ENCODE data around the gene ARID1B. TPM values are rescaled to one million over a fixed set of nuclear protein-coding genes. Genes with fewer than 3 reads are reported as not detected.

ARID1B gene
- total and polyA plus RNA-seq, 9 of the 15 experiments (the other 6 are each of a cell fraction or from before 2014, with no cell fraction given), result 12.5 to 50.5 (median 25.8) TPM

DNA sequence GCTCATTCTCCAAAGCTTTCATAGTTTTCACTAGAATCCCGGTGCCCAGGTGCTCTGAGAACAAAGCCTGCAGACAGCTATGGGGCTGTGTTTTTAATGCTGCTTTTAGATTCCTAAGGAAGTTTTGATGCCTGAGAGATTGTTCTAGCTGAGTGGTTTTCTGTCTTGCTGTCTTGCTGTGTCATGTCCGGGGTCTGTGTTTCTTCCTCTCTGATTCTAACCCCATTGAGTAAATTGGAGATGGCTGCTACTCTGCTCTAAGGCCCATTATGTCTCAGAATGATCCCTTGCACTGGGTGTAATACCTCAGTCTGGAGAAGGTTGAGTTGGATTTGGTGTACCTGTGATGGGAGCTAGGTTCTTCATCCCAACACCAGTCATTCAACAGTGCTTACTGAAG lies 63.4 kb downstream of the ARID1B start:
- Histone ChIP-seq H3K4me2 (ENCODE audit: insufficient read depth, low read length) (peak overlapping the region; percentile 53), H3K9me3 (replicated peaks; ENCODE audit: control insufficient read depth, insufficient read depth, low read depth, low read length) (no peaks in the 10 kb centered on the region), H3K36me3 (ENCODE audit: control insufficient read depth, insufficient read depth, low read length) (peaks cover 4% of the 10 kb centered on the region; the same call in 1 of the 3 replicates), H4K20me1 (replicated peaks; ENCODE audit: control insufficient read depth, insufficient read depth, low read length) (peaks cover 18% of the 10 kb centered on the region), H3K9ac (ENCODE audit: insufficient read depth in 1 of 2, low read depth in 2 of 2, low read length in 2 of 2) (peak overlapping the region in 1 of 2 experiments; percentile 49; a peak in 1 of 4 replicates), H3K79me2 (ENCODE audit: control insufficient read depth, insufficient read depth, low read length) (peaks cover 73% of the 10 kb centered on the region), H3K27ac (ENCODE audit: extremely low read depth, low read depth, low read length) (peak overlapping the region; percentile 25; the same call in 2 of the 3 replicates), H2AFZ (ENCODE audit: low read depth, low read length) (no peak overlapping the region), H3K27me3 (ENCODE audit: control insufficient read depth in 2 of 2, insufficient read depth in 2 of 2, low read length in 2 of 2) (no peaks in the 10 kb centered on the region), H3K4me3 (no peak overlapping the region), H3K4me1 (replicated peaks in 1 of 2; ENCODE audit: control insufficient read depth in 2 of 2, insufficient read depth in 2 of 2, low read length in 2 of 2) (peaks cover 15 to 28% of the 10 kb centered on the region in 2 experiments), H3K9me1 (ENCODE audit: control insufficient read depth, insufficient read depth, low read length) (no peaks in the 10 kb centered on the region)
- no peak for TF ChIP-seq HDAC8 (tag; IDR thresholded peaks at IDR 0.05)
- TF ChIP-seq ETV1 (tag; conservative IDR thresholded peaks at IDR 0.05; ENCODE audit: low read depth), result peak; percentile 39; the same call in 1 of the 2 replicates
- TF ChIP-seq ZNF316 (IDR thresholded peaks at IDR 0.05), result peak; percentile 36; the same call in 1 of the 2 replicates
- TF ChIP-seq NFE2 (IDR thresholded peaks at IDR 0.05; ENCODE audit: low read depth), result peak; percentile 65; the same call in 1 of the 2 replicates
- TF ChIP-seq, protein P1, sequence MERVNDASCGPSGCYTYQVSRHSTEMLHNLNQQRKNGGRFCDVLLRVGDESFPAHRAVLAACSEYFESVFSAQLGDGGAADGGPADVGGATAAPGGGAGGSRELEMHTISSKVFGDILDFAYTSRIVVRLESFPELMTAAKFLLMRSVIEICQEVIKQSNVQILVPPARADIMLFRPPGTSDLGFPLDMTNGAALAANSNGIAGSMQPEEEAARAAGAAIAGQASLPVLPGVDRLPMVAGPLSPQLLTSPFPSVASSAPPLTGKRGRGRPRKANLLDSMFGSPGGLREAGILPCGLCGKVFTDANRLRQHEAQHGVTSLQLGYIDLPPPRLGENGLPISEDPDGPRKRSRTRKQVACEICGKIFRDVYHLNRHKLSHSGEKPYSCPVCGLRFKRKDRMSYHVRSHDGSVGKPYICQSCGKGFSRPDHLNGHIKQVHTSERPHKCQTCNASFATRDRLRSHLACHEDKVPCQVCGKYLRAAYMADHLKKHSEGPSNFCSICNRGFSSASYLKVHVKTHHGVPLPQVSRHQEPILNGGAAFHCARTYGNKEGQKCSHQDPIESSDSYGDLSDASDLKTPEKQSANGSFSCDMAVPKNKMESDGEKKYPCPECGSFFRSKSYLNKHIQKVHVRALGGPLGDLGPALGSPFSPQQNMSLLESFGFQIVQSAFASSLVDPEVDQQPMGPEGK (CRISPR knock-in tag; IDR thresholded peaks at IDR 0.05; ENCODE audit: borderline replicate concordance), result no peak
- peak; percentile 57 for TF ChIP-seq C11orf30 (IDR thresholded peaks at IDR 0.05; ENCODE audit: low read depth)
- TF ChIP-seq, protein P2, sequence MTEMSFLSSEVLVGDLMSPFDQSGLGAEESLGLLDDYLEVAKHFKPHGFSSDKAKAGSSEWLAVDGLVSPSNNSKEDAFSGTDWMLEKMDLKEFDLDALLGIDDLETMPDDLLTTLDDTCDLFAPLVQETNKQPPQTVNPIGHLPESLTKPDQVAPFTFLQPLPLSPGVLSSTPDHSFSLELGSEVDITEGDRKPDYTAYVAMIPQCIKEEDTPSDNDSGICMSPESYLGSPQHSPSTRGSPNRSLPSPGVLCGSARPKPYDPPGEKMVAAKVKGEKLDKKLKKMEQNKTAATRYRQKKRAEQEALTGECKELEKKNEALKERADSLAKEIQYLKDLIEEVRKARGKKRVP (CRISPR knock-in tag; IDR thresholded peaks at IDR 0.05), result no peak
- WGBS (ENCODE audit: insufficient coverage, low coverage, missing lambda C conversion rate), result 32% methylated on average over 2 of the region's 2 CpGs
- no TSS peak for BruUV-seq (replicated peaks)
- ChIA-PET CTCF (ENCODE audit: low intra/inter-chr PET ratio) (no interaction called here), POLR2A (interaction anchor here (1.1 to 3.1 kb wide), 3 partner anchors 10 to 18 kb away, joined by 3 to 12 read pairs (median 7); no protein-coding TSS in a partner anchor)
- ATAC-seq, result peak; percentile 63
- DNase-seq (ENCODE audit: extremely low read depth in 1 of 4, low spot score in 3 of 4), result no peak
- in situ Hi-C loops (cut with MboI) (no loop called here), intact Hi-C loops (cut with micrococcal nuclease) (loop anchor here (1.0 kb wide), 1 partner anchor 24 kb away; no protein-coding TSS in a partner anchor)
- peak; percentile 6 for FAIRE-seq
